GM12878 (cell line): ENCODE data around the gene SPACA5. TPM values are rescaled to one million over a fixed set of nuclear protein-coding genes. Genes with fewer than 3 reads are reported as not detected.

Experiments
- CHD1 ChIP-seq: IDR thresholded peaks from 2 replicates; pipeline ENCODE4 v1.6.1; 2012; ENCODE audit warnings: low read depth, low read length, improper control_type of control experiment
- DPF2 ChIP-seq: fragments of 450-650 bp; IDR thresholded peaks from 2 replicates; pipeline ENCODE4 v1.6.1; 2017; ENCODE audit warnings: mild to moderate bottlenecking
- ETV6 ChIP-seq, 2 experiments: fragments of 450-650 bp in 1 of 2; IDR thresholded peaks in 1 of 2; conservative IDR thresholded peaks in 1 of 2; 2 replicates each; pipeline ENCODE4 v1.6.1; 2014; ENCODE audit warnings: antibody characterized with exemption in 1 of 2, borderline replicate concordance in 1 of 2, low read depth in 1 of 2, mild to moderate bottlenecking in 1 of 2, moderate library complexity in 1 of 2
- FOXK2 ChIP-seq: fragments of 450-650 bp; IDR thresholded peaks from 2 replicates; pipeline ENCODE4 v1.6.1; 2017; ENCODE audit warnings: mild to moderate bottlenecking, moderate library complexity
- FOXM1 ChIP-seq: IDR thresholded peaks from 2 replicates; pipeline ENCODE4 v1.6.1; 2012; ENCODE audit warnings: low read depth, mild to moderate bottlenecking, inconsistent platforms, low read length, moderate library complexity
- IKZF1 ChIP-seq: fragments of 450-650 bp; conservative IDR thresholded peaks from 2 replicates; pipeline ENCODE4 v1.6.1; 2017; ENCODE audit warnings: antibody characterized with exemption, mild to moderate bottlenecking
- JUNB ChIP-seq: IDR thresholded peaks from 2 replicates; pipeline ENCODE4 v1.6.1; 2016; ENCODE audit warnings: antibody characterized with exemption, mild to moderate bottlenecking
- KDM1A ChIP-seq: fragments of 200-600 bp; sonication (generic); IDR thresholded peaks from 2 replicates; pipeline ENCODE4 v1.6.1; 2016; ENCODE audit warnings: borderline replicate concordance
- MTA3 ChIP-seq: IDR thresholded peaks from 2 replicates; pipeline ENCODE4 v1.6.1; 2012; ENCODE audit warnings: low read length, inconsistent platforms, borderline replicate concordance
- MYC ChIP-seq: IDR thresholded peaks from 2 replicates; pipeline ENCODE4 v1.6.1; 2011; ENCODE audit warnings: mild to moderate bottlenecking, low read length, moderate library complexity, inconsistent platforms; ENCODE audit not compliant: insufficient read depth, insufficient replicate concordance, insufficient read length, severe bottlenecking
- NR2C2 ChIP-seq: IDR thresholded peaks from 2 replicates; pipeline ENCODE4 v1.6.1; 2011; ENCODE audit warnings: borderline replicate concordance, low read depth; ENCODE audit not compliant: control insufficient read depth, insufficient read length
- RELA ChIP-seq: fragments of 450-650 bp; IDR thresholded peaks from 2 replicates; pipeline ENCODE4 v1.8.0; 2014; ENCODE audit warnings: borderline replicate concordance; ENCODE audit not compliant: partially characterized antibody
- SIN3A ChIP-seq: IDR thresholded peaks from 2 replicates; pipeline ENCODE4 v1.6.1; 2012; ENCODE audit warnings: low read depth, low read length, improper control_type of control experiment
- SIX5 ChIP-seq: IDR thresholded peaks from 2 replicates; pipeline ENCODE4 v1.6.1; 2011; ENCODE audit warnings: mild to moderate bottlenecking, low read depth, low read length, moderate library complexity; ENCODE audit not compliant: severe bottlenecking
- SMC3 ChIP-seq: IDR thresholded peaks from 2 replicates; pipeline ENCODE4 v1.6.1; 2011; ENCODE audit warnings: low read length, improper control_type of control experiment, borderline replicate concordance
- SRF ChIP-seq, 2 experiments: IDR thresholded peaks; 2 replicates each; pipeline ENCODE4 v1.6.1; 2011; ENCODE audit warnings: low read depth in 2 of 2, low read length in 2 of 2, mild to moderate bottlenecking in 1 of 2, moderate library complexity in 1 of 2
- STAT3 ChIP-seq: IDR thresholded peaks from 2 replicates; pipeline ENCODE4 v1.6.1; 2011; ENCODE audit warnings: low read depth, low read length, improper control_type of control experiment
- ZBED1 ChIP-seq: IDR thresholded peaks from 2 replicates; pipeline ENCODE4 v1.6.1; 2016; ENCODE audit warnings: borderline replicate concordance
- ZNF274 ChIP-seq: IDR thresholded peaks from one replicate; pipeline ENCODE4 v1.8.0; 2011; ENCODE audit not compliant: insufficient read length, insufficient read depth
- polyA plus RNA-seq, 11 experiments: library from polyadenylated mRNA; depleted of rRNA in 4 of 11; unstranded in 6 of 11; stranded (reverse) in 5 of 11; fragments of >200 nt; fragmentation: Nextera tagmentation in 4 of 11; fragmentation: Illumina TruSeq in 1 of 11; extraction: Ambion mirVana in 4 of 11; extraction: Trizol in 1 of 11; gene quantifications; 1 replicate in 1 of 11; 2 replicates in 10 of 11; pipeline versions ENCODE4 v1.2.1 to v1.2.3, GENCODE V29; 2011 to 2016; ENCODE audit warnings: inconsistent platforms in 2 of 11, missing spikeins in 2 of 11, low read depth in 1 of 11
- total RNA-seq, 4 experiments: library from RNA; depleted of rRNA in 3 of 4; stranded (reverse); fragments of >200 nt in 3 of 4; fragmentation: Illumina TruSeq in 1 of 4; extraction: Trizol in 1 of 4; gene quantifications; 2 replicates each; pipeline versions ENCODE4 v1.2.1 to v1.2.3, GENCODE V29; 2013 to 2021
- TF ChIP-seq, protein P1 (sequence below): IDR thresholded peaks from 2 replicates; pipeline ENCODE4 v1.6.1; 2011; ENCODE audit warnings: borderline replicate concordance, low read depth, mild to moderate bottlenecking, moderate library complexity, mixed read lengths, low read length; ENCODE audit not compliant: insufficient read depth; ENCODE audit errors: extremely low read length
- TF ChIP-seq, protein P2 (sequence below): fragments of 450-650 bp; IDR thresholded peaks from 2 replicates; pipeline ENCODE4 v1.6.1; 2017; ENCODE audit warnings: mild to moderate bottlenecking, moderate library complexity
- TF ChIP-seq, protein P3 (sequence below): IDR thresholded peaks from 2 replicates; pipeline ENCODE4 v1.6.1; 2012; ENCODE audit warnings: low read depth, low read length, improper control_type of control experiment

Gene SPACA5
- total and polyA plus RNA-seq, 10 of the 15 experiments (the other 5 are each of a cell fraction or from before 2014, with no cell fraction given): 0.18 to 0.97 (median 0.25) TPM; not detected in 4

DNA sequence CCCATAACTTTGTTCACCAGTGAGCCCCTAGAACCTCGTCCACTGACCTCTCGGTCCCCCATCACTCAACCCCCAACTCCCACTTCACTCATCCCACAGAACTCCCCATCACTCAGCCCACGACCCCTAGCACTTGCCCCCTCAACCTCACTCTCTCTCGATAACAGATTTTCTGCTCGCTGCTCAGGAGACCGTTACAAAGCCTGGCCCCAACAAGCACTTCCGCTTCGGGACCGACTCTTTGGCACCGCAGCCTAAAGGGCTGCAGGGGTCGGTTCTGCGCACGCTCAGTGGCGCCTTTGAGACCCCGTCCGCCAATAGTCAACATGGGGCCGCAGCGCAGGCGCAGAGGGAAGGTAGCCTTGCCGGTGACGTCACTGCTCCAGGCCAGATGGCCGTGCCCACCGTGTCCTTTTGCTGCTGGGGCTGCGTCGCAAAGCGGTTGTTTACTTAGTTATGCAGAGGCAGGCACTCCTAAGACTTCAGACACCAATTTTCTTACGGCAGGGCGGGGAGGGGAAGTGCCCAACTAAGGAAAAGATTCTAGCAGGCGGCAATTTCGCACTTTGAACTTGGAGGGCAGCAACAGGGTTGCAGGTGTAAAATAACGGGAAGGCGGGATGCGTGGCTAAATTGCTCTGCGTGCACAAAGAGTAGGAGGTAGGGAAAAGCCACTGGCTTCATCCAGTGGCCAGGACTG lies 2.9 kb upstream of the SPACA5 start, which contains the start of gene ZNF182 (continued):
- TF ChIP-seq, protein P1, sequence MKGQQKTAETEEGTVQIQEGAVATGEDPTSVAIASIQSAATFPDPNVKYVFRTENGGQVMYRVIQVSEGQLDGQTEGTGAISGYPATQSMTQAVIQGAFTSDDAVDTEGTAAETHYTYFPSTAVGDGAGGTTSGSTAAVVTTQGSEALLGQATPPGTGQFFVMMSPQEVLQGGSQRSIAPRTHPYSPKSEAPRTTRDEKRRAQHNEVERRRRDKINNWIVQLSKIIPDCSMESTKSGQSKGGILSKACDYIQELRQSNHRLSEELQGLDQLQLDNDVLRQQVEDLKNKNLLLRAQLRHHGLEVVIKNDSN: no peak
- TF ChIP-seq FOXM1: no peak
- no peak for TF ChIP-seq ZBED1
- no peak for TF ChIP-seq ZNF274
- no peak for TF ChIP-seq STAT3
- TF ChIP-seq JUNB: no peak
- TF ChIP-seq, protein P2, sequence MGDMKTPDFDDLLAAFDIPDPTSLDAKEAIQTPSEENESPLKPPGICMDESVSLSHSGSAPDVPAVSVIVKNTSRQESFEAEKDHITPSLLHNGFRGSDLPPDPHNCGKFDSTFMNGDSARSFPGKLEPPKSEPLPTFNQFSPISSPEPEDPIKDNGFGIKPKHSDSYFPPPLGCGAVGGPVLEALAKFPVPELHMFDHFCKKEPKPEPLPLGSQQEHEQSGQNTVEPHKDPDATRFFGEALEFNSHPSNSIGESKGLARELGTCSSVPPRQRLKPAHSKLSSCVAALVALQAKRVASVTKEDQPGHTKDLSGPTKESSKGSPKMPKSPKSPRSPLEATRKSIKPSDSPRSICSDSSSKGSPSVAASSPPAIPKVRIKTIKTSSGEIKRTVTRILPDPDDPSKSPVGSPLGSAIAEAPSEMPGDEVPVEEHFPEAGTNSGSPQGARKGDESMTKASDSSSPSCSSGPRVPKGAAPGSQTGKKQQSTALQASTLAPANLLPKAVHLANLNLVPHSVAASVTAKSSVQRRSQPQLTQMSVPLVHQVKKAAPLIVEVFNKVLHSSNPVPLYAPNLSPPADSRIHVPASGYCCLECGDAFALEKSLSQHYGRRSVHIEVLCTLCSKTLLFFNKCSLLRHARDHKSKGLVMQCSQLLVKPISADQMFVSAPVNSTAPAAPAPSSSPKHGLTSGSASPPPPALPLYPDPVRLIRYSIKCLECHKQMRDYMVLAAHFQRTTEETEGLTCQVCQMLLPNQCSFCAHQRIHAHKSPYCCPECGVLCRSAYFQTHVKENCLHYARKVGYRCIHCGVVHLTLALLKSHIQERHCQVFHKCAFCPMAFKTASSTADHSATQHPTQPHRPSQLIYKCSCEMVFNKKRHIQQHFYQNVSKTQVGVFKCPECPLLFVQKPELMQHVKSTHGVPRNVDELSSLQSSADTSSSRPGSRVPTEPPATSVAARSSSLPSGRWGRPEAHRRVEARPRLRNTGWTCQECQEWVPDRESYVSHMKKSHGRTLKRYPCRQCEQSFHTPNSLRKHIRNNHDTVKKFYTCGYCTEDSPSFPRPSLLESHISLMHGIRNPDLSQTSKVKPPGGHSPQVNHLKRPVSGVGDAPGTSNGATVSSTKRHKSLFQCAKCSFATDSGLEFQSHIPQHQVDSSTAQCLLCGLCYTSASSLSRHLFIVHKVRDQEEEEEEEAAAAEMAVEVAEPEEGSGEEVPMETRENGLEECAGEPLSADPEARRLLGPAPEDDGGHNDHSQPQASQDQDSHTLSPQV: no peak
- TF ChIP-seq DPF2: 0 out of 2 replicates have a peak, but pooled peaks have one; percentile 17
- no peak for TF ChIP-seq KDM1A
- TF ChIP-seq NR2C2: no peak
- TF ChIP-seq SIN3A: no peak
- no peak for TF ChIP-seq ETV6 (conservative IDR thresholded peaks at IDR 0.05 in 1 of 2, IDR thresholded peaks at IDR 0.05 in 1 of 2; ENCODE audit: borderline replicate concordance in 1 of 2, low read depth in 1 of 2)
- no peak for TF ChIP-seq MTA3
- TF ChIP-seq, protein P3, sequence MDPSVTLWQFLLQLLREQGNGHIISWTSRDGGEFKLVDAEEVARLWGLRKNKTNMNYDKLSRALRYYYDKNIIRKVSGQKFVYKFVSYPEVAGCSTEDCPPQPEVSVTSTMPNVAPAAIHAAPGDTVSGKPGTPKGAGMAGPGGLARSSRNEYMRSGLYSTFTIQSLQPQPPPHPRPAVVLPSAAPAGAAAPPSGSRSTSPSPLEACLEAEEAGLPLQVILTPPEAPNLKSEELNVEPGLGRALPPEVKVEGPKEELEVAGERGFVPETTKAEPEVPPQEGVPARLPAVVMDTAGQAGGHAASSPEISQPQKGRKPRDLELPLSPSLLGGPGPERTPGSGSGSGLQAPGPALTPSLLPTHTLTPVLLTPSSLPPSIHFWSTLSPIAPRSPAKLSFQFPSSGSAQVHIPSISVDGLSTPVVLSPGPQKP: no peak
- TF ChIP-seq IKZF1: peak; percentile 90
- peak in 1 of 2 experiments; percentile 26; a peak in 1 of 4 replicates for TF ChIP-seq SRF (IDR thresholded peaks at IDR 0.05; ENCODE audit: low read depth in 2 of 2, low read length in 2 of 2)
- TF ChIP-seq RELA: no peak
- no peak for TF ChIP-seq SMC3
- TF ChIP-seq MYC: no peak
- no peak for TF ChIP-seq CHD1
- TF ChIP-seq FOXK2: peak; percentile 81
- TF ChIP-seq SIX5: peak; percentile 57
